IMR-90 (cell line): Measurements from ENCODE around the gene CLK1. TPM values are rescaled to one million over a fixed set of nuclear protein-coding genes. Genes with fewer than 3 reads are reported as not detected.

ENCODE experiments used
- ATAC-seq: fragments of 200-7000 bp; cut with Tn5 transposase; 2 replicates; pipeline ENCODE4 v1.9.1; 2020; ENCODE audit warnings: low read depth, mild to moderate bottlenecking, moderate library complexity
- BruUV-seq: library from RNA; stranded (reverse); fragments of 400-500 nt; replicated peaks from 2 replicates; lab custom pipeline; 2021; lab: Mats Ljungman, UMichigan
- CTCF ChIA-PET: fragments of 300-600 bp; formaldehyde crosslinking; extraction: SDS; loops from one replicate; lab custom pipeline; 2021; ENCODE audit warnings: antibody characterized with exemption; lab: Yijun Ruan, JAX
- POLR2A ChIA-PET: fragments of 300-600 bp; sonication (Branson Sonifier 250); formaldehyde crosslinking; loops from one replicate; lab custom pipeline; 2022; ENCODE audit warnings: antibody characterized with exemption; ENCODE audit not compliant: unreplicated experiment; lab: Charles Lee
- DNase-seq: peaks from one replicate; pipeline ENCODE4 v3.0.0; 2013
- H2AFZ ChIP-seq: replicated peaks from 2 replicates; pipeline ENCODE3; 2013; ENCODE audit warnings: low read length, mild to moderate bottlenecking; ENCODE audit not compliant: poor library complexity
- H2AK5ac ChIP-seq: 2 replicates; pipeline ENCODE4 v1.6.1; 2013; ENCODE audit warnings: low read depth, low read length, inconsistent platforms
- H2AK9ac ChIP-seq: replicated peaks from 2 replicates; pipeline ENCODE3; 2013; ENCODE audit warnings: mild to moderate bottlenecking, low read depth, low read length, moderate library complexity; ENCODE audit not compliant: poor library complexity
- H2BK120ac ChIP-seq: 2 replicates; pipeline ENCODE4 v1.6.1; 2013; ENCODE audit warnings: low read depth, low read length, inconsistent platforms
- H2BK15ac ChIP-seq: 3 replicates; pipeline ENCODE4 v1.6.1; 2013; ENCODE audit warnings: low read depth, low read length, inconsistent platforms
- H2BK20ac ChIP-seq: 2 replicates; pipeline ENCODE4 v1.6.1; 2013; ENCODE audit warnings: low read depth, mild to moderate bottlenecking, inconsistent platforms, low read length, moderate library complexity
- H2BK5ac ChIP-seq: 2 replicates; pipeline ENCODE4 v1.6.1; 2013; ENCODE audit warnings: mild to moderate bottlenecking, low read depth, low read length, inconsistent platforms; ENCODE audit not compliant: poor library complexity, severe bottlenecking
- H3K14ac ChIP-seq: replicated peaks from 2 replicates; pipeline ENCODE4 v1.6.1; 2013; ENCODE audit warnings: low read depth, low read length, inconsistent platforms
- H3K18ac ChIP-seq: 2 replicates; pipeline ENCODE4 v1.6.1; 2013; ENCODE audit warnings: low read depth, low read length, control low read depth
- H3K23ac ChIP-seq: 2 replicates; pipeline ENCODE4 v1.6.1; 2013; ENCODE audit warnings: low read depth, low read length, inconsistent platforms
- H3K27ac ChIP-seq: 2 replicates; pipeline ENCODE4 v1.5.1; 2013; ENCODE audit warnings: mild to moderate bottlenecking, control low read depth, low read length; ENCODE audit not compliant: insufficient read depth
- H3K27me3 ChIP-seq: 2 replicates; pipeline ENCODE4 v1.6.1; 2013; ENCODE audit warnings: low read length; ENCODE audit not compliant: control insufficient read depth, insufficient read depth
- H3K36me3 ChIP-seq: 2 replicates; pipeline ENCODE4 v1.6.1; 2013; ENCODE audit warnings: low read length, mixed read lengths; ENCODE audit not compliant: control insufficient read depth, insufficient read depth
- H3K4ac ChIP-seq: 2 replicates; pipeline ENCODE4 v1.6.1; 2013; ENCODE audit warnings: low read depth, low read length, inconsistent platforms
- H3K4me1 ChIP-seq: 2 replicates; pipeline ENCODE4 v1.6.1; 2013; ENCODE audit warnings: low read length, mixed read lengths; ENCODE audit not compliant: control insufficient read depth, insufficient read depth
- H3K4me2 ChIP-seq: 2 replicates; pipeline ENCODE4 v1.6.1; 2013; ENCODE audit warnings: low read depth, mild to moderate bottlenecking, control low read depth, low read length, moderate library complexity
- H3K4me3 ChIP-seq: 2 replicates; pipeline ENCODE4 v1.5.1; 2013; ENCODE audit warnings: low read depth, mild to moderate bottlenecking, control low read depth, low read length, moderate library complexity; ENCODE audit not compliant: insufficient read depth
- H3K56ac ChIP-seq: 2 replicates; pipeline ENCODE4 v1.6.1; 2013; ENCODE audit warnings: low read length, inconsistent platforms; ENCODE audit not compliant: insufficient read depth; ENCODE audit errors: extremely low read depth
- H3K79me1 ChIP-seq, 2 experiments: 2 replicates each; pipeline ENCODE4 v1.6.1; 2013; ENCODE audit warnings: low read length in 2 of 2, inconsistent platforms in 1 of 2, low read depth in 1 of 2
- H3K9ac ChIP-seq: 2 replicates; pipeline ENCODE4 v1.6.1; 2013; ENCODE audit warnings: low read depth, low read length, control low read depth
- H3K9me1 ChIP-seq: 2 replicates; pipeline ENCODE4 v1.6.1; 2013; ENCODE audit warnings: low read length, inconsistent platforms; ENCODE audit not compliant: insufficient read depth
- H3K9me3 ChIP-seq: 2 replicates; pipeline ENCODE4 v1.6.1; 2013; ENCODE audit warnings: low read length; ENCODE audit not compliant: control insufficient read depth, insufficient read depth
- H4K20me1 ChIP-seq: 2 replicates; pipeline ENCODE4 v1.6.1; 2013; ENCODE audit warnings: low read length, inconsistent platforms; ENCODE audit not compliant: insufficient read depth
- H4K5ac ChIP-seq: 2 replicates; pipeline ENCODE4 v1.6.1; 2013; ENCODE audit warnings: mild to moderate bottlenecking, low read depth, low read length, control low read depth
- H4K8ac ChIP-seq, 2 experiments: 2 replicates each; pipeline ENCODE4 v1.6.1; 2013; ENCODE audit warnings: low read depth in 2 of 2, low read length in 2 of 2, control low read depth in 1 of 2, inconsistent platforms in 1 of 2
- H4K91ac ChIP-seq: 2 replicates; pipeline ENCODE4 v1.6.1; 2013; ENCODE audit warnings: low read depth, low read length, inconsistent platforms; ENCODE audit not compliant: insufficient read depth
- BHLHE40 ChIP-seq: fragments of 150-350 bp; IDR thresholded peaks from 2 replicates; pipeline ENCODE4 v1.6.1; 2016; ENCODE audit warnings: mild to moderate bottlenecking, low read depth, low read length
- CEBPB ChIP-seq: IDR thresholded peaks from 2 replicates; pipeline ENCODE4 v1.6.1; 2012; ENCODE audit warnings: low read depth, low read length, improper control_type of control experiment
- CHD1 ChIP-seq: IDR thresholded peaks from 2 replicates; pipeline ENCODE4 v1.6.1; 2012; ENCODE audit warnings: low read depth, low read length, improper control_type of control experiment
- CTCF ChIP-seq: conservative IDR thresholded peaks from 2 replicates; pipeline ENCODE4 v1.5.1; 2012; ENCODE audit warnings: mild to moderate bottlenecking, low read depth, low read length, improper control_type of control experiment
- ELK1 ChIP-seq: fragments of 150-350 bp; IDR thresholded peaks from 2 replicates; pipeline ENCODE4 v1.6.1; 2016; ENCODE audit warnings: low read depth, mild to moderate bottlenecking, low read length, moderate library complexity, borderline replicate concordance
- FOS ChIP-seq: fragments of 150-350 bp; IDR thresholded peaks from 2 replicates; pipeline ENCODE4 v1.6.1; 2016; ENCODE audit warnings: low read depth, low read length
- MAFK ChIP-seq: IDR thresholded peaks from 2 replicates; pipeline ENCODE4 v1.6.1; 2012; ENCODE audit warnings: low read depth, low read length, improper control_type of control experiment
- MAZ ChIP-seq: IDR thresholded peaks from 2 replicates; pipeline ENCODE4 v1.6.1; 2012; ENCODE audit warnings: low read depth, mild to moderate bottlenecking, low read length, improper control_type of control experiment, moderate library complexity, borderline replicate concordance
- MXI1 ChIP-seq: IDR thresholded peaks from 2 replicates; pipeline ENCODE4 v1.6.1; 2012; ENCODE audit warnings: low read depth, mild to moderate bottlenecking, low read length, moderate library complexity, borderline replicate concordance
- NFE2L2 ChIP-seq: fragments of 150-350 bp; IDR thresholded peaks from 2 replicates; pipeline ENCODE4 v1.6.1; 2016; ENCODE audit warnings: low read depth, mild to moderate bottlenecking, low read length
- POLR2A ChIP-seq: IDR thresholded peaks from 2 replicates; pipeline ENCODE4 v1.6.1; 2012; ENCODE audit warnings: mild to moderate bottlenecking, low read depth, low read length
- RAD21 ChIP-seq: IDR thresholded peaks from 2 replicates; pipeline ENCODE4 v1.6.1; 2012; ENCODE audit warnings: low read length, improper control_type of control experiment
- RCOR1 ChIP-seq: IDR thresholded peaks from 2 replicates; pipeline ENCODE4 v1.6.1; 2012; ENCODE audit warnings: mild to moderate bottlenecking, low read length, improper control_type of control experiment; ENCODE audit not compliant: insufficient replicate concordance
- RFX5 ChIP-seq: IDR thresholded peaks from 2 replicates; pipeline ENCODE4 v1.8.0; 2012; ENCODE audit warnings: low read depth, mild to moderate bottlenecking, low read length, moderate library complexity
- SMC3 ChIP-seq: fragments of 150-350 bp; IDR thresholded peaks from 2 replicates; pipeline ENCODE4 v1.6.1; 2016; ENCODE audit warnings: low read depth, mild to moderate bottlenecking, antibody characterized with exemption, low read length, moderate library complexity
- USF2 ChIP-seq: fragments of 150-350 bp; IDR thresholded peaks from 2 replicates; pipeline ENCODE4 v1.6.1; 2017; ENCODE audit warnings: mild to moderate bottlenecking, antibody characterized with exemption, low read length, low read depth
- WGBS, 2 experiments: methylation state at CpG; one replicate each; pipeline versions ENCODE4 v1.1.5 to v1.1.7; 2013; ENCODE audit warnings: missing lambda C conversion rate in 2 of 2; ENCODE audit not compliant: insufficient read length in 1 of 2; ENCODE audit errors: extremely low coverage in 2 of 2; 5-methylcytosine and 5-hydroxymethylcytosine counted together
- dilution Hi-C: fragments of 300-500 bp; cut with HindIII; formaldehyde crosslinking; loops from one replicate; pipeline ENCODE4 v1.14.3; 2018; ENCODE audit warnings: low sequenced_read_pairs; ENCODE audit not compliant: unreplicated experiment
- in situ Hi-C: fragments of 300-500 bp; cut with MboI; formaldehyde crosslinking; loops from 3 replicates; pipeline ENCODE4 v1.14.3; 2019; ENCODE audit warnings: low sequenced_read_pairs, inconsistent platforms, mixed read lengths
- intact Hi-C: fragments of 100-400 bp; cut with micrococcal nuclease; formaldehyde crosslinking; loops from 2 replicates; pipeline ENCODE4 v1.10.0; 2022
- polyA plus RNA-seq, 3 experiments: library from polyadenylated mRNA; depleted of rRNA; stranded (reverse); fragments of >200 nt; gene quantifications; 2 replicates each; pipeline ENCODE4 v1.2.3, GENCODE V29; 2012; ENCODE audit warnings: low replicate concordance in 1 of 3
- total RNA-seq: library from RNA; depleted of rRNA; stranded (reverse); fragments of >200 nt; gene quantifications from 2 replicates; pipeline ENCODE4 v1.2.3, GENCODE V29; 2012

CLK1 gene
- total and polyA plus RNA-seq, 2 of the 4 experiments (the other 2 are of a cell fraction), result 26.2 to 35.5 TPM

GRCh38 chr2:200845194-200845593, 19.3 kb downstream of the CLK1 start:
- TF ChIP-seq RAD21, result no peak
- TF ChIP-seq MAFK, result no peak
- no peak for TF ChIP-seq CTCF
- no peak for TF ChIP-seq RCOR1
- no peak for TF ChIP-seq POLR2A
- TF ChIP-seq RFX5, result no peak
- no peak for TF ChIP-seq CEBPB
- no peak for TF ChIP-seq FOS
- TF ChIP-seq SMC3, result no peak
- TF ChIP-seq USF2, result no peak
- no peak for TF ChIP-seq BHLHE40
- no peak for TF ChIP-seq CHD1
- no peak for TF ChIP-seq NFE2L2
- TF ChIP-seq ELK1, result no peak
- no peak for TF ChIP-seq MAZ
- TF ChIP-seq MXI1, result no peak
- CTCF ChIA-PET, result no interaction called here
- Histone ChIP-seq H3K4ac (no peak overlapping the region), H3K9me3 (no peaks in the 10 kb centered on the region), H4K91ac (no peak overlapping the region), H4K20me1 (no peaks in the 10 kb centered on the region), H3K14ac (no peak overlapping the region), H3K4me3 (no peak overlapping the region), H2AFZ (no peak overlapping the region), H2BK15ac (no peak overlapping the region), H2BK120ac (no peak overlapping the region), H3K36me3 (no peaks in the 10 kb centered on the region), H3K56ac (no peak overlapping the region), H3K27ac (no peak overlapping the region), H3K4me2 (no peak overlapping the region), H3K9ac (no peak overlapping the region), H3K79me1 (no peaks in the 10 kb centered on the region), H4K5ac (no peak overlapping the region), H3K4me1 (no peaks in the 10 kb centered on the region), H3K9me1 (peaks cover 5% of the 10 kb centered on the region; the same call in 1 of the 2 replicates), H2AK9ac (no peak overlapping the region), H2BK20ac (no peak overlapping the region), H2BK5ac (no peak overlapping the region), H4K8ac (no peak overlapping the region), H3K18ac (no peak overlapping the region), H3K23ac (no peak overlapping the region), H2AK5ac (no peak overlapping the region), H3K27me3 (no peaks in the 10 kb centered on the region; the same call in none of the 2 replicates)
- 86% methylated on average over 1 of the region's 5 CpGs; no CpG with 5 or more reads in 1 of the 2 experiments for WGBS, 2 experiments
- ATAC-seq (no peak), DNase-seq (no peak)
- in situ Hi-C loops (no loop called here), intact Hi-C loops (loop anchor here (2.0 kb wide), 1 partner anchor 14 kb away; no protein-coding TSS in a partner anchor), dilution Hi-C loops (no loop called here)
- no TSS peak for BruUV-seq
- POLR2A ChIA-PET, result no interaction called here
